Fibroblast of mammary gland (primary cell): ENCODE measurements around the gene ST6GALNAC3.

Source experiments
- DNase-seq: peaks from one replicate; pipeline ENCODE4 v3.0.0-alpha.2; 2010; ENCODE audit warnings: low read depth
- H3K4me3 ChIP-seq: 2 replicates; pipeline ENCODE4 v1.5.1; 2011; ENCODE audit warnings: low read depth, mild to moderate bottlenecking, low read length, moderate library complexity; ENCODE audit not compliant: control insufficient read depth
- TF ChIP-seq, protein P1 (sequence below): conservative IDR thresholded peaks from 2 replicates; pipeline ENCODE4 v1.5.1; 2011; ENCODE audit warnings: low read depth, low read length, inconsistent platforms; ENCODE audit not compliant: control insufficient read depth, insufficient read depth

ST6GALNAC3 gene

GRCh38 chr1:76577525-76578185 lies 503.1 kb downstream of the ST6GALNAC3 start:
- no peak for DNase-seq
- H3K4me3 ChIP-seq: no peak overlapping the region
- TF ChIP-seq, protein P1, sequence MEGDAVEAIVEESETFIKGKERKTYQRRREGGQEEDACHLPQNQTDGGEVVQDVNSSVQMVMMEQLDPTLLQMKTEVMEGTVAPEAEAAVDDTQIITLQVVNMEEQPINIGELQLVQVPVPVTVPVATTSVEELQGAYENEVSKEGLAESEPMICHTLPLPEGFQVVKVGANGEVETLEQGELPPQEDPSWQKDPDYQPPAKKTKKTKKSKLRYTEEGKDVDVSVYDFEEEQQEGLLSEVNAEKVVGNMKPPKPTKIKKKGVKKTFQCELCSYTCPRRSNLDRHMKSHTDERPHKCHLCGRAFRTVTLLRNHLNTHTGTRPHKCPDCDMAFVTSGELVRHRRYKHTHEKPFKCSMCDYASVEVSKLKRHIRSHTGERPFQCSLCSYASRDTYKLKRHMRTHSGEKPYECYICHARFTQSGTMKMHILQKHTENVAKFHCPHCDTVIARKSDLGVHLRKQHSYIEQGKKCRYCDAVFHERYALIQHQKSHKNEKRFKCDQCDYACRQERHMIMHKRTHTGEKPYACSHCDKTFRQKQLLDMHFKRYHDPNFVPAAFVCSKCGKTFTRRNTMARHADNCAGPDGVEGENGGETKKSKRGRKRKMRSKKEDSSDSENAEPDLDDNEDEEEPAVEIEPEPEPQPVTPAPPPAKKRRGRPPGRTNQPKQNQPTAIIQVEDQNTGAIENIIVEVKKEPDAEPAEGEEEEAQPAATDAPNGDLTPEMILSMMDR: no peak

GRCh38 chr1:76580206-76580605 lies 505.7 kb downstream of the ST6GALNAC3 start:
- DNase-seq: no peak
- TF ChIP-seq, protein P1: no peak
- H3K4me3 ChIP-seq: no peak overlapping the region

- DNase-seq: no peak
- no peak overlapping the region for H3K4me3 ChIP-seq
- TF ChIP-seq, protein P1: no peak
These were observed 507.2 kb downstream of the ST6GALNAC3 start for GRCh38 chr1:76581712-76582111.

DNA sequence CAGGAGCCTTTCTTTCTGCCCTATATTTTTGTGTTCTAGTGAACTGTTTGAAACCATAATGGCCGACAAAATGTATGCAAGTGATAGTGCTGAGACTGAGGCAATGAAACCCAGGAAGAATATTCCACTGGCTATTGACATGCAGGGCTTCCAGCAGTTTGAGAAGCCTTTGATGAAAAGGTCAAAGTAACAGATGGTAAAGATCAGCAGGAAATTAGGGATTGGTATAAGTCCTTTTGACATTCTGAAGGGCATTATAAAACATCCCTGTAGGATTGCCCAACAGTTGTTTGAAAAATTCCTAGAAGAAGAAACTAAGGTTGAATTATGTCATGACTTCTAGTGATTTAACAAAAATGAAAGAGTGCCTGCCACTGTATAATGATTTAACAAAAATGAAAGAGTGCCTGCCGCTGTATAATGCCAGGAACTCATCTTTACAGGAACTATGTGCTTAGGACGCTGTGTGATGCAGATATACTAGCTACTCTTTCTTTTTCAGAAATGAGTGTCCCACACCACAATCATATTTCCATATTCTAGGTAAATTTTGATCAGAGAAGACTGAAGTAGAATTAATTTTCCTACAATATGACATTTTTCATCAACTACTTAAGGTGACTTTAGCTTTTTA lies 508.8 kb downstream of the ST6GALNAC3 start:
- TF ChIP-seq, protein P1: no peak
- no peak for DNase-seq
- H3K4me3 ChIP-seq: no peak overlapping the region

- DNase-seq: no peak
- TF ChIP-seq, protein P1: no peak
- H3K4me3 ChIP-seq: no peak overlapping the region
These were observed 509.4 kb downstream of the ST6GALNAC3 start for GRCh38 chr1:76583875-76584477.

DNA sequence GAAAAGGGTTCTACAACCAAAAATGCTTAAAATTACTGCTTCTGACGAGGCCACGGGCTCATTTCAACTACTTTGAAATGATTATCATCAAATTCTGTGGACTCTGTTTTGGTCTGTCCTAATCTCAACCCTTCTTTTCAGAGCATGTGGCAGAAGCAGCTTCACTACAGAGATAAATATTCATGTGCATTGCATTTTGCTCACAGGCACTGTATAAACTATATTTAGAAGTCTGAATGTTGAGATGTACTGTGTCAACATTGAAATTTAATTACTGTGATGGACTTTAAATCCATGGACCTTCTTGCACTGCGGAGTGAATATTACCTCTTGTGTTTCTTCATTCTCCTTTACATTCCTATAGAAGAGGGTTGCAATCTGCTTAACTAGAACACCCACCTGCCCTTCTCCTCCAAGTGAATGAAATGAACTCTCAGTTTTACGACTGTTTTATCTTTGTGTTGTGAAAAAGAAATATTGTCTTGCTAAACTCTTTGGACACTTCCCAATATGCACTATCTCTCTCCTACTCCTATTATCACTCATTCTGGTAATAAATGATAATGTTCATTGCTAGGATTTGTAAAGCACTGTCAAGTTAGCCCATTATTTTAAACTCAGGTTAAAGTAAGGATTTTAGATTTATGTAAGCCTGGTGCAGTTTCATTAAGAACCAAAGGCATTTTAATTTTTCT lies 511.6 kb downstream of the ST6GALNAC3 start:
- H3K4me3 ChIP-seq: no peak overlapping the region
- no peak for DNase-seq
- TF ChIP-seq, protein P1: no peak
